ENCODE data around the gene EEF1A2.

DNA sequence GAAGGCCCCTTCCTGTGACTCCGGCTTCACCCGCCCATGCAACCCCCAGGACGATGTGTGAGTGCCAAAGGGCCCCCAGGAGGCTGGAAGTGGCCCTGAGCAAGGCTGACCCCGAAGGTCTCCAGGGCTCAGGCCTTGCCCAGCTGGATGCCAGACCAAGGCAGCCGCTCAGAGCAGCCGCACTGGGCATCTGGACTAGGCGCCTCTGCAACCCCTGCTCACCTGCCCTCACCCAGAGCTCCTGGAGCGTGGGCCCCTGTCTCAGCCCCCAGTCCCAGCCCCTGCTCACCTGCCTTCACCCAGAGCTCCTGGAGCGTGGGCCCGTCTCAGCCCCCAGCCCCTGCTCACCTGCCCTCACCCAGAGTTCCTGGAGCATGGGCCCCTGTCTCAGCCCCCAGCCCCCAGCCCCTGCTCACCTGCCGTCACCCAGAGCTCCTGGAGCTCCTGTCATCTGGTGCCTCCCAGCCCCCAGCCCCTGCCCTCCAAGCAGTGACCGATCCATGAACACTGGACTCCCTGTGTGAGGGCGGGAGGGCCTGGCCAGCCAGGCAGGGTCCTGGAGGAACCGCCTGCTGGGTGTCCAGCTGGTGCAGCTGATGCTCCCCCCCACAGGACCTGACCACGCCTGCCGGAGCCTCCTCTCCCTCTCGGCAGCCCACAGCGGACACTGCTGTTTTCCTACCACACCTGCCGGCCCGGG is 47.5 kb upstream of the EEF1A2 start:
- TF ChIP-seq, protein P1, sequence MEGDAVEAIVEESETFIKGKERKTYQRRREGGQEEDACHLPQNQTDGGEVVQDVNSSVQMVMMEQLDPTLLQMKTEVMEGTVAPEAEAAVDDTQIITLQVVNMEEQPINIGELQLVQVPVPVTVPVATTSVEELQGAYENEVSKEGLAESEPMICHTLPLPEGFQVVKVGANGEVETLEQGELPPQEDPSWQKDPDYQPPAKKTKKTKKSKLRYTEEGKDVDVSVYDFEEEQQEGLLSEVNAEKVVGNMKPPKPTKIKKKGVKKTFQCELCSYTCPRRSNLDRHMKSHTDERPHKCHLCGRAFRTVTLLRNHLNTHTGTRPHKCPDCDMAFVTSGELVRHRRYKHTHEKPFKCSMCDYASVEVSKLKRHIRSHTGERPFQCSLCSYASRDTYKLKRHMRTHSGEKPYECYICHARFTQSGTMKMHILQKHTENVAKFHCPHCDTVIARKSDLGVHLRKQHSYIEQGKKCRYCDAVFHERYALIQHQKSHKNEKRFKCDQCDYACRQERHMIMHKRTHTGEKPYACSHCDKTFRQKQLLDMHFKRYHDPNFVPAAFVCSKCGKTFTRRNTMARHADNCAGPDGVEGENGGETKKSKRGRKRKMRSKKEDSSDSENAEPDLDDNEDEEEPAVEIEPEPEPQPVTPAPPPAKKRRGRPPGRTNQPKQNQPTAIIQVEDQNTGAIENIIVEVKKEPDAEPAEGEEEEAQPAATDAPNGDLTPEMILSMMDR (IDR thresholded peaks at IDR 0.05), result no peak
- TF ChIP-seq POLR2A (IDR thresholded peaks at IDR 0.05), result no peak
